OCI-LY7 (cell line): ENCODE measurements around the gene STPG4.

ENCODE experiments used
- CTCF ChIP-seq: fragments of 200-600 bp; sonication (generic); conservative IDR thresholded peaks from 2 replicates; pipeline ENCODE4 v1.5.1; 2014; ENCODE audit warnings: mild to moderate bottlenecking, antibody characterized with exemption, low read length, moderate library complexity, mixed read lengths
- EZH2phosphoT487 ChIP-seq: fragments of 200-600 bp; sonication (generic); IDR thresholded peaks from 2 replicates; pipeline ENCODE4 v1.6.1; 2018; ENCODE audit warnings: low read depth, borderline replicate concordance, mild to moderate bottlenecking, mixed run types, antibody characterized with exemption, low read length, moderate library complexity, mixed read lengths

- no peak for TF ChIP-seq CTCF
- TF ChIP-seq EZH2phosphoT487: no peak
Observed at GRCh38 chr2:47079515-47080412, 75.3 kb downstream of the STPG4 start.
